ENCODE measurements around the gene CGB8.
A peak's percentile ranks its signal among the peaks of the same experiment; 100 is the strongest.
"Not testable (repeated sequence)": the region's sequence is repeated elsewhere in the genome, so short reads cannot be mapped to it uniquely, and the experiment has no call there.

Gene CGB8

DNA sequence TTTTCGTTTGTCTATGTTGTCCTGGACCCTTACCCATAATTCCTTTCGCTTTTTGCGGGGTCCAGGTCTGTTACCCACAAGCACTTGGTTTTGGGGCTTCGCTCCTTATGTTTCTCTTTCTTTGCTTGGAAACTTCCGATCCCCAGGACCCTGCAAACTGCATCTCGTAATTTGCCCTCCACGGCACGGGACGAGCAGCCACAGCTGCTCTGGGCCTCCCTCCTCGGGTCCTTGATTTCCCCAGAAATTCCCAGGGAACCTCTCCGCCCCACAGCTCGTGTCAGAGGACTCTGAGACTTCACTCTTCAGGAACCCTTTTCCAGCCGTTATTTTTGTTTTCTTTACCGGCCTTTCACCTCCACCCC is 36.9 kb upstream of the CGB8 start:
- TF ChIP-seq, protein P1, sequence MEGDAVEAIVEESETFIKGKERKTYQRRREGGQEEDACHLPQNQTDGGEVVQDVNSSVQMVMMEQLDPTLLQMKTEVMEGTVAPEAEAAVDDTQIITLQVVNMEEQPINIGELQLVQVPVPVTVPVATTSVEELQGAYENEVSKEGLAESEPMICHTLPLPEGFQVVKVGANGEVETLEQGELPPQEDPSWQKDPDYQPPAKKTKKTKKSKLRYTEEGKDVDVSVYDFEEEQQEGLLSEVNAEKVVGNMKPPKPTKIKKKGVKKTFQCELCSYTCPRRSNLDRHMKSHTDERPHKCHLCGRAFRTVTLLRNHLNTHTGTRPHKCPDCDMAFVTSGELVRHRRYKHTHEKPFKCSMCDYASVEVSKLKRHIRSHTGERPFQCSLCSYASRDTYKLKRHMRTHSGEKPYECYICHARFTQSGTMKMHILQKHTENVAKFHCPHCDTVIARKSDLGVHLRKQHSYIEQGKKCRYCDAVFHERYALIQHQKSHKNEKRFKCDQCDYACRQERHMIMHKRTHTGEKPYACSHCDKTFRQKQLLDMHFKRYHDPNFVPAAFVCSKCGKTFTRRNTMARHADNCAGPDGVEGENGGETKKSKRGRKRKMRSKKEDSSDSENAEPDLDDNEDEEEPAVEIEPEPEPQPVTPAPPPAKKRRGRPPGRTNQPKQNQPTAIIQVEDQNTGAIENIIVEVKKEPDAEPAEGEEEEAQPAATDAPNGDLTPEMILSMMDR (IDR thresholded peaks at IDR 0.05; ENCODE audit: low read depth, low read length) = no peak
- no peak for DNase-seq (ENCODE audit: low read depth in 2 of 2)

DNA sequence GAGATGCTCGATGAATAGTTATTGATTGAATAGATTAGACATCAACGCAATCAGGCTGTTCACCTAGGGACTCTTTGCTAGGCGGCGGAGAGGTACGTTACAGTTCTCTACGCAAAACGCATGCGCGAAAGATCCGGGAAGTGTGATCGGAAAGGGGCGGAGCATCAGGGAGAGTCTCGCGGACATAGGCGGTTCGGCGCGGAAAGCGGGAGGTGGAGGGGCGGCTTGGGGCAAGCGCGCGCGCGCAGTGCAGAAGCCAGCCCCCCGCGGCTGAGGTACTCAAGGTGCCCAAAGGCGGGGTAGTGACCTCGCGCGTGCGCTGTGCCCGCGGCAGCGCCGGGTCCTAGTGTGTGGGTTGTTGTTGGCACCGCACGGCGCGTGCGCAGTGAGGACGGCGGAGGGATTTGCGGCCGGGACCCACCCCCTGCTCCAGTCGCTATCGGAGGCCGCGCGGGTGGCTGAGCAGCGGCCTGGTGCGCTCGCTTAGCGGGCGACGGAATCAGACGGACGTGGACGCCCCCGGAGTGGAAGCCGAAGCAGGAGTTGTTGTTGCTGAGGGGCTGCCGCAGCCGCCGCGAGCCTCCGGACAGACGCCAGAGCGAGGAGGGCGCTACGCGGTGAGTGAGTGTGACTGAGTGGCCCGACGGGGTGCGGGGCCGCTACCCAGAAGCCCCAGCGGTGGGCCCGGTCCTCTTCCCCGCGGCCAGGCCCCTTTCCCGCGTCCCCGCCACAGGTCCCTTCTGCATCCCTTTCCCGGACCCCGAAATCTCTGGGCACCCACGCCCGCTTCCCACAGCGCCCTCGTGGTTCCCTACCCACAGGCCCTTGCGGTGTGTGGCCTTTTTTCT is 36.3 kb upstream of the CGB8 start, which contains the start of gene SNRNP70:
TSS of gene SNRNP70 (plus strand) at position 432 of the 848 bp plus-strand sequence. CDS start 964 bp downstream, outside the sequence.
- TF ChIP-seq, protein P1 (IDR thresholded peaks at IDR 0.05; ENCODE audit: low read depth, low read length) = no peak
- peak; percentile 100 for DNase-seq (ENCODE audit: low read depth in 2 of 2)
- peak within 1 kb of the TSS; percentile 92 to 95 for H3K4me3 ChIP-seq (replicated peaks in 1 of 2; ENCODE audit: low read depth in 2 of 2, low read length in 2 of 2)

More for the DNA sequence above, 36.9 kb upstream of the CGB8 start:
- H3K4me3 ChIP-seq (replicated peaks in 1 of 2; ENCODE audit: low read depth in 2 of 2, low read length in 2 of 2) = peak overlapping the region; percentile 92 to 95

DNA sequence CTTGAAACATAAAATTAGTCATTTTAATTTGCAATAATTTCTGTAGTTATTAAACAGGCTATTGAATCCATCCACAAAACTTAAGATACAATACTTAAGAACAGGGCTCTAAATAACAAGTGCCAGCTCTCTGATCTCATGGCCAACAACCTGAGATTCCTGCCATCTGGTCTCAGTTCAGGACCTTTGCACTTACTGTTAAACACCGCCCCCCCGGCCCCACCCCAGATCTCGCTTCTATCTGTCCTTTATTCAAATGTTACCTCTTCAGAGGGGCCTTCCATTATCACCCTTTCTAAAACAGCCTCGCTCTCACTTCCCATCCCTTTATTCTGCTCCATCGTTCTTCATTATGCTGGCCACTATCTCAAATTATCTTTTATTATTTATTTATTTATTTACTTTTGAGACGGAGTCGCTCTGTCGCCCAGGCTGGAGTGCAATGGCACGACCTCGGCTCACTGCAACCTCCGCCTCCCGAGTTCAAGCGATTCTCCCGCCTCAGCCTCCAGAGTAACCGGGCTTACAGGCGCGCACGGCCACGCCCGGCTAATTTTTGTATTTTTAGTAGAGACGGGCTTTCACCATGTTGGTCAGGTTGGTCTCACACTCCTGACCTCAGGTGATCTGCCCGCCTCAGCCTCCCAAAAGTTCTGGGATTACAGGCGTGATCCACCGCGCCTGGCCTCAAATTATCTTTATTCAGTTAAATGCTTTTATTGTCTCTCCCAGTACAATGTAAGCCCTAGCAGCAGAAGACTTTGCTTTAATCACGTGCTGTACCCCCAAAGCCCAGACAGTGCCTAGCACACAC is 35.5 kb upstream of the CGB8 start:
- peak overlapping the region; percentile 19 to 92 for H3K4me3 ChIP-seq (replicated peaks in 1 of 2; ENCODE audit: low read depth in 2 of 2, low read length in 2 of 2)
- TF ChIP-seq, protein P1 (IDR thresholded peaks at IDR 0.05; ENCODE audit: low read depth, low read length) = no peak
- no peak for DNase-seq (ENCODE audit: low read depth in 2 of 2)

DNA sequence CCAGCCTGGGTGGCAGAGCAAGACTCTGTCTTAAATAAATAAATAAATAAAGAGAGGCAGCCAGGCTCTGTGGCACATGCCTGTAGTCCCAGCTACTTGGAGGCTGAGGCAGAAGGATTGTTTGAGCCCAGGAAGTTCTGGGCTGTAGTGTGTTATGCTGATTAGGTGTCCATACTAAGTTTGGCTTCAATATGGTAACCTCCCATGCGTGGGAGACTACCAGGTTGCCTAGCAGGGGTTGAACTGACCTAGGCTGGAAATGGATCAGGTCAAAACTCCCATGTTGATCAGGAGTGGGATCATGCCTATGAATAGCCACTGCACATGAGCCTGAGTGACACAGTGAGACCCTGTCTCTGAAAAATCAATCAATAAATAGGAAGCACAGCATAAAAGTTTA is 32.4 kb upstream of the CGB8 start:
- no peak for DNase-seq (ENCODE audit: low read depth in 2 of 2)
- TF ChIP-seq, protein P1 (IDR thresholded peaks at IDR 0.05; ENCODE audit: low read depth, low read length) = no peak
- H3K4me3 ChIP-seq (replicated peaks in 1 of 2; ENCODE audit: low read depth in 2 of 2, low read length in 2 of 2) = no peak overlapping the region

DNA sequence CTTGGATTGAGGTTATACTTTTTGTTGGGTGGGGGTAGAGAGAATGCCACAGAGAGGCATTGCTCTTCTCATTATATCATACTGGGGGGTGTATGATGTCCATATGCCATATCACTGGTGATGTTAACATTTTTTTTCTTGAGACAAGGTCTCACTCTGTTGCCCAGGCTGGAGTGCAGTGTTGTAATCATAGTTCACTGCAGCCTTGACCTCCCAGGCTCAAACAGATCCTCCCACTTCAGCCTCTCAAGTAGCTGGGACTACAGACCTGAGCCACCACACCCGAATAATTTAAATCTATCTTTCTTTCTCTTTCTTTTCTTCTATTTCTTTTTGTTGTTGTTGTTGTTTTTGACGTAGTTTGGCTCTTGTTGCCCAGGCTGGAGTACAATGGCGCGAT is 31.5 kb upstream of the CGB8 start:
- DNase-seq (ENCODE audit: low read depth in 2 of 2) = no peak
- TF ChIP-seq, protein P1 (IDR thresholded peaks at IDR 0.05; ENCODE audit: low read depth, low read length) = no peak
- no peak overlapping the region for H3K4me3 ChIP-seq (replicated peaks in 1 of 2; ENCODE audit: low read depth in 2 of 2, low read length in 2 of 2)

DNA sequence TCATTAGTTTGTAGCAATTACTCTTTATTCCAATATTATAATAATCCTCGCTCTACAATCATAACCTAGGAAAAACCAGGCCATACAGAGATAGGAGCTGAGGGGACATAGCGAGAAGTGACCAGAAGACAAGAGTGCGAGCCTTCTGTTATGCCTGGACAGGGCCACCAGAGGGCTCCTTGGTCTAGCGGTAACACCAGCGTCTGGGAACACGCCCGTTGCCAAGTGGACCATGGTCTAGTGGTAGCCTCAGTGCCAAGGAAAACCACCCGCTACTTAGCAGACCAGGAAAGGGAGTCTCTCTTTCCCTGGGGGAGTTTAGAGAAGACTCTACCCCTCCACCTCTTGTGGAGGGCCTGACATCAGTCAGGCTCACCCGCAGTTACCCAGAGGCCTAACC is 26.0 kb upstream of the CGB8 start:
- DNase-seq (ENCODE audit: low read depth in 2 of 2) = peak; percentile 68 to 77
- not testable (repeated sequence) for H3K4me3 ChIP-seq (replicated peaks in 1 of 2; ENCODE audit: low read depth in 2 of 2, low read length in 2 of 2)

More for the DNA sequence above, 26.0 kb upstream of the CGB8 start:
- TF ChIP-seq, protein P1 (IDR thresholded peaks at IDR 0.05; ENCODE audit: low read depth, low read length) = peak; percentile 58
